GM21717 (cell line): ENCODE measurements around the gene EFCC1.
"Not testable (repeated sequence)": the region's sequence is repeated elsewhere in the genome, so short reads cannot be mapped to it uniquely, and the experiment has no call there.

Experiments
- ATAC-seq: cut with Tn5 transposase; IDR thresholded peaks from one replicate; pipeline ENCODE4 v1.9.1; 2021; ENCODE audit warnings: mild to moderate bottlenecking, moderate library complexity; ENCODE audit not compliant: unreplicated experiment

Gene EFCC1

DNA sequence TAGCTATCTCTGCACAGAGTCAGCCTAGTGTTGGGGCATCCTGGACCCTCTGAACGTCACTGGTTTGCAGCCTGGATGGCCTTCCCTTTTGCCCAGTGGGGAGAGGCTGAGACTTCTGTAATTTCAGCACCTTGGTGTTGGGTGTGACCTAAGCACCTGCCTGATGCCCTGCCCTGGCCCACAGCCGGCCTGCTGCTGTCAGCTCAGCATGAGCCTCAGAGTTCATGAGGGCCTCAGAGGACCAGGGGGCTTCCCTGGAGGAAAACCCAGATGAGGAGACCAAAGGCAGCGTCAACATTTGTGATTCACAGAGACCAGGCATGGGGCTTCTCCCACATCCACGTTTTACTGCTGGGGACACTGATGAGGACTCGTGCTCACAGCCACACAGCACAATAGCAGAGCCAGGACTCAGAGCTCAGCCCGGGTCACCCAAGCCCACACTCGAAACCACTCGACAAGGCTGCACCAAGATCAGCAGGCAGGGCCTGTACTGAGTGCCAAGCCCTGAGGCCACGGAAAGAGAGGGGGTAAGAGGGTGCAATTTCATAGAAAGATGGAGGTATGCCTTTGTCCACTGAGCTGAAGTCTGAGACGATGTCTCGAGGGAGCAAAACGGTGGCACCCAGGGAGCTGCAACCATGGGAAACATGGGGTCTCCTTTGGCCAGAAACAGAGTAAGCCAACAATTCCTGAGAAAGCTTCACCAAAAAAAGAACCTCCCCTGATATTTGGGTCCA lies 49.6 kb downstream of the EFCC1 start:
- ATAC-seq = no peak

GRCh38 chr3:129051871-129052340 lies 50.8 kb downstream of the EFCC1 start:
- ATAC-seq = no peak

GRCh38 chr3:129052675-129053074 lies 51.6 kb downstream of the EFCC1 start:
- ATAC-seq = no peak

DNA sequence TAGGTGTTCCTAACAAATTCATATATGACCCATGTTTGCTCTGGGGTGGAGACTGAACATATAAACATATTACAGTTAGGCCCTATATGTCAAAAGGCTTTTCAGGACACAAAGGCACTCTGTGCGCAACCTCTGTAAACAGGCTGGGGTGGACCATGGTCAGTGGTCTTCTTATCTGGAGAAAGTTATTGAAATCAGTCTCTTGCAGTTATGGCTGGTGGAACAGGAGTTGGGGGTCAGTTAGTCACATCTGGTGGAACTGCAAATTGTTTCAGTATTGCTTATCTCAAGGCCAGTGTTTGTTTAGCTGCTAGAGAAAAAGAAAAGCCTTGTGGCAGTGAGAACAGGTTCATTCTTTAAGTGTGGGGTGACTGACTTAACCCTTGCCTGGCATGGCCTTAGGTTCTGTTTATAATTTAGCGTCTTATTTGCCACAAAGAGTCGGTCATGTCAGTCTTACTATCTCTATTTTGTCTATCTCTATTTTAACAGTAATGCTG lies 53.6 kb downstream of the EFCC1 start:
- ATAC-seq = no peak

DNA sequence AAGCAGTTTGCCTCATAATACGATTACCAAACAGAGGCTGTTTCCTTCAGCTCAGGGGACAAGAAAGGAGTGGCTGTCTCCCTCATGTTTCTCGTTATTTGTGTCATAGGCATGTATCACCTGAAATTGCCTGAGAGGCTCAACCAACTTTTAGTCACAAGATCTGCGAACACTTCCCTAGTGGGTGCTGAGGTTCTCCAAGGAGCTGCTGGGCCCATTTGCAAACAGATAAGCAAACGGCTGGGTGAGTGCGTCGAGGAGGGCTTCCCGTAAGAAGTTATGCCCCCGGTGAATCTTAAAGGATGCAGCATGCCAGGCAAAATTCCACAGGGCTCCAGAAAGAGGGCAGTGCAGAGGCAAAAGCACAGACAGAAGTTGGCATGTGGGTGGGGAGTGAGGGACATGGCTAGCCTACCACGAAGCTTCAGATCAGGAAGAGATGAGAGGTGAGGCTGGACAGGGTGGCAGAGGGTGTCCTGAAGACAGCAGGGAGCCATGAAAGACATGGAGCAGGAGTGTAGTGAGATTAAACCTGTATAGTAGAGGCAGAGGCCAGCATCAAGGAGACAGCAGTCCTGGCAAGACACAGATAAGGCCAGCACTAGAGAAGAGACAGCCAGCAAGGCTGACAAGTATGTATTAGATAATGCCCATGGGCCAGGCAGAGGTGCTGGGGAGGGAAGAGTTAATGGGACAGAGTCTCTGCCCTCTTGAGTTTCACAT lies 55.5 kb downstream of the EFCC1 start:
- ATAC-seq = no peak

GRCh38 chr3:129057249-129057648 lies 56.1 kb downstream of the EFCC1 start:
- ATAC-seq = no peak

DNA sequence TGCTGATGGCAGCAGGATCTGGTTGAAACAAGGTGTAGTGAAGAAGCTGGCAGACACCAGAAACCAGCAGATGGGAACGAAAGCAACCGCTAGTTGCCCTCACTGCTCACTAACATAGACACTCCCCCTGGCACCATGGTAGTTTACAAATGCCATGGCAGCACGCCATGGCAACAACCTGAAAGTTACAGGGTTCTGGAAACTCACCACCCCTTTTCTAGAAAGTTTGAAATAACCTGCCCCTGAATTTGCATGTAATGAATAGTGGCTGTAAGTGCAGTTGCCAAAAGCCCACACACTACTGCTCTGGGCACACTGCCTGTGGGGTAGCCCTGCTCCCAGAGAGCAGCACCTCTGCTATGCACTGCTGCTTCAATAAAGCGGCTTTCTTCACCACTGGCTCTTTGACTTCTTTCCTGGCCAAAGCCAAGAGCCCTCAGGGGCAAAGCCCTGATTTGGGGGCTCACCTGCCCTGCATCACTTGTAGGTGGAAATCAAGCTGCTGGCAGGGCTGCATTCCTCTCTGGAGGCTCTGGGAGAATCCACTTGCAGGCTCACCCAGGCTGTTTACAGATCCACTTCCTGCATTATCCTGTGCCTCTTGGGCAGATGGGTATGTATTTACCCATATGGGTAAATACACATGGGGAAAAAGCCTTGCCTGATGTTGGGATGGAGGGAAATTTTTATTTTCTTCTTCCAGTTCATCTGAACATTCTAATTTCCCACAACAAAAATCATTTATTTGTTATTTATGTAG lies 57.5 kb downstream of the EFCC1 start:
- no peak for ATAC-seq

GRCh38 chr3:129059311-129059958 lies 58.3 kb downstream of the EFCC1 start:
- no peak for ATAC-seq

DNA sequence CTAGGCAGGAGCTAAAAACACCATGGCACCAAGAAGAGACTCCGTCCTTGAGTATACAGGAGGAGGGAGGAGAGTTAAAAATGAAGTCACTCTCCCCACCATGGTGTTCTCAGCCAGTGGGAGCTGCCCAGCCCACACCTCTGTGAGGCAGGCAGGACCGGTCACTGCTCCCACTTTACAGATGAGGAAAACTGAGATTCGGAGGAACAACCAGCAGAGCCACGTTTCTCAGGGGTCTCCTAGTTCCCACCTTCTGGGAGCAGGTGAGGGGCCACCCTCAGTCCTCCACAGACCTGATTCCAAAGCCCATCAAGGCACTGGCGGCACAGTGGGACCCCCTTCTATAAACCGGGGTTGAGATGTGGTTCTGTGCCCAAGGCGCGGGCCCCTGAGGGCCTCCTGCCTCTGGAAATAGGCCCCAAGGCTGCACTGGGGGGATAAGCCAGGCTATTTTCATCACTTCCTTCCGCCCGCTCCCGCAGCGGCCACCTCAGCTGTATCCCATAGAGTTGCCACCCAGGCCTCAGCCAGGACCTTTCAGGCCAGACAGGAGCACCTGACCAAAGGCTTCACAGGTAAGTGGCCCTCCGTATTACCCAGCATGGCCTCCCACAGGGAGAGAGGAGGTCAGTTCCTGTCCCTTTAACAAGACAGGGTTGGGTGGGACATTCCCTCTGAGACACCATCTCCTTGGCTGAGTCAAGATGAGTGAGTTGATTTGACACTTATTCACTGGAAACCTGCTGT lies 59.3 kb downstream of the EFCC1 start, which contains the start of gene GP9:
TSS of gene GP9 (plus strand) at position 504 of the 747 bp plus-strand sequence. CDS start 961 bp downstream, outside the sequence.
- ATAC-seq = no peak

DNA sequence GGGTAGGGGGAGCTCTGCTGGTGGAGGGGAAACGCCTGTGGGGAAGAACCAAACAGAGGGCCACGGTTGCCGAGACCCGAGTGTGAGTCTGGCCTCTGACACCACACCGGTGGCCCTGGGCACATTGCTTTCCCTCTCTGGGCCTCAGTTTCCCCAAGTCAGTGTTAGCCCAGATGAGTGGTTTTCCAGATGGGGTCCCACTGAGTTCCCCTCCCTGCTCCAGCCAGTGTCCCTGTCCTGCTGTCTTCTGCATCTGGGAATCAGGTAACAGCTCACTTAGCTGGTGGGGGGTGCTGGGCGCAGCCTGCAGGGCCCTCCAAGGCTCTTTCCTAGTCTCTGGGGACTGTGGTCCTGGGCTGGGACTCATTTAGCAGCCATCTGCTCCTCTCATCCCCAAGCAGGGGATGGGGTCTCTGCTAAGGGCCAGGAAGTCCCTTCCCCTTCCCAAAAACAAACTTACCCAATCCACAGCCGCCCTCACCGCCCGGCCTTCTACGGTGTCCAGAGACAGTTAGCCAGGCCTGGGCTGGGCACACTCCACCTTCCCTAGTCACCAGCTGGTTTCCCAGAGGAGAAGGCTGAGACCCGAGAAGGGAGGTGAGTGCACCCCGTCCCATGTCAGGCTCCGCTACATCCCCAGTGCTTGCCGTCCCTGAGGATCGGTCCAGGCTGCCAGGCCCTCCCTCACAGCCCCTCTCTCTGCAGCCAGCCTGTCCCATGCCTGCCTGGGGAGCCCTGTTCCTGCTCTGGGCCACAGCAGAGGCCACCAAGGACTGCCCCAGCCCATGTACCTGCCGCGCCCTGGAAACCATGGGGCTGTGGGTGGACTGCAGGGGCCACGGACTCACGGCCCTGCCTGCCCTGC lies 60.2 kb downstream of the EFCC1 start:
- no peak for ATAC-seq

DNA sequence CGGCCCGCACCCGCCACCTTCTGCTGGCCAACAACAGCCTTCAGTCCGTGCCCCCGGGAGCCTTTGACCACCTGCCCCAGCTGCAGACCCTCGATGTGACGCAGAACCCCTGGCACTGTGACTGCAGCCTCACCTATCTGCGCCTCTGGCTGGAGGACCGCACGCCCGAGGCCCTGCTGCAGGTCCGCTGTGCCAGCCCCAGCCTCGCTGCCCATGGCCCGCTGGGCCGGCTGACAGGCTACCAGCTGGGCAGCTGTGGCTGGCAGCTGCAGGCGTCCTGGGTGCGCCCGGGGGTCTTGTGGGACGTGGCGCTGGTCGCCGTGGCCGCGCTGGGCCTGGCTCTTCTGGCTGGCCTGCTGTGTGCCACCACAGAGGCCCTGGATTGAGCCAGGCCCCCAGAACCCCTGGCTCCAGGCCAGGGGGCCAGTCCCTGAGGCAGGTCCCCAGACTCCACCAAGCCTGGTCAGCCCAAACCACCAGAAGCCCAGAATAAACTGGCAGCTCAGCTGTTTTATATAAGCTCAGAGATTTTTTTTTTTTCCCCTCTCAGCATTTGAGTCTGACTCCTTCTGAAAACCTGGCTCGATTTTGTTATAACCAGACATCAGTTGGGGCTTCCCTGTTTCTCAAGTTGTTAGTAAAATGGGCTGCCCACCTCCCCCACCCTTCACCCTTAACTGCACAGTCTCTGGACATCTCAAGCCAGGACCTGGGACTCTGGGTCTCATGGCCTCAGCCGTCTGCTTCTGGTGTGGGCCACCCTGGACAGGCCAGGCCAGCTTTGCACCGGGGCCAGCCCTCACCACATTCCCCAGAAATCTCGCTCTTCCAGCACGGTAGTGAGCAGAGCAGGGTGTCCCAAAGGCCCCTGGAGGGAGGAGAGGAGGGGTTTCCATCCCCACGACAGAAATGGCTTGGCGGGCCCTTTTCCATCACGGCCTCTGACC lies 61.1 kb downstream of the EFCC1 start:
- no peak for ATAC-seq

- no peak for ATAC-seq
These were observed 62.1 kb downstream of the EFCC1 start for GRCh38 chr3:129063091-129063640.

DNA sequence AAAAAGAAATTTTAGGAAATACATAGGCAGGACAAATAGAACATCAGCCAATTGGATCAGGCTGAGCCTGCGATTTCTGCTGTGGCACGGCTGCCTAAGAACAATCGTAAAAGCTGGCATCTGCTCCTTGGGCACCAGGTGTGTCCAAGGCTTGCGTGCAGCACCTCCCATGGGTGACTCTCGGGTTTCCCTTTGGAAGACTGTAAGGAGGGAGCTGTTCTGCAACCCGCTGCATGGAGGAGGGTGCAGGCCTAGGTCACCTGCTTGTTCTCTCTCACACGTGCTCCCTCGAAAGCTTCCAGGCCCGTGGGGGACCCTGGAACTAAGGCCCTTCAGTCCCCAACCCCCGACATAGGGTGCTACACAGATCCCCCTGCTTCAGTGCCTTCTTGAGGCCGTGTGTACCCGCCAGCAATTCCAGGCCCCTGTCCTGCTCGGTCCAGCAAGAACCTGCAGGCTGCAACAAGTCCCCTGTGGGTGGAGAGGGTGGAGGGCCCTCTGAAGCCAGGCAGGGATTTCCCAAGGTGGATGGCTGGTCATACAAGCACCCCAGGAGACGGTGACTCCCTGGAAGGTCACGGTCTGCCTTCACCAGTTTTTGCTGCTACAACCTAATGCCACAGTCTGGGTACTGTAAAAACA lies 62.9 kb downstream of the EFCC1 start:
- ATAC-seq = no peak

DNA sequence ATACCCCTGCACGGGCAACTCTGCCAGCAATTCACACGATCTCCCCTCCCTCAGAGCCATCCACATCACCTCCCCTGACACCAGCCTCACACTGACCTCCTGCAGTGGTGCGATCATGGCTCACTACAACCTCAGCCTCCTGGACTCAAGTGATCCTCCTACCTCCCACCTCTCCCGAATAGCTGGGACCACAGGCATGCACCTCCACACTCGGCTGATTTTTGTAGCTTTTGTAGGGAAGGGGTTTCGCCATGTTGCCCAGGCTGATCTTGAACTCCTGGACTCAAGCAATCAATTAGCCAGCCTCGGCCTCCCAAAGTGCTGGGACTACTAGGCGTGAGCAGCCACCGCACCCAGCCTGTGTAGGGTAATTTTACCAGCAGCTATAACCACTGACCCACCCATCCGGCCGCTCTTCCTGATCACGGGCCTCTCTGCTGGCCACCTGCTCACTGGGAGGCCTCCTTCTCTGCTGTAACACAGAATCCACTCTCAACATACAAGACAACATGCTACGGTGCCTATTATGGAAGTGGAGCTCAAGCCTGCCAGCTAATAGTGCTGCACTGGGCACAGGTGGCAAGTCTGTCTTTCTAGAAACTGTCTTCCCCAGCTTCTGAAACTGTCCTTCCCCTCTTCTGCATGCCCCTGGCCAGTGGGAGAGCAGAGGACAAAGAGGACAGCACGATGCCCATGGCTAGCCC lies 64.1 kb downstream of the EFCC1 start:
- no peak for ATAC-seq

DNA sequence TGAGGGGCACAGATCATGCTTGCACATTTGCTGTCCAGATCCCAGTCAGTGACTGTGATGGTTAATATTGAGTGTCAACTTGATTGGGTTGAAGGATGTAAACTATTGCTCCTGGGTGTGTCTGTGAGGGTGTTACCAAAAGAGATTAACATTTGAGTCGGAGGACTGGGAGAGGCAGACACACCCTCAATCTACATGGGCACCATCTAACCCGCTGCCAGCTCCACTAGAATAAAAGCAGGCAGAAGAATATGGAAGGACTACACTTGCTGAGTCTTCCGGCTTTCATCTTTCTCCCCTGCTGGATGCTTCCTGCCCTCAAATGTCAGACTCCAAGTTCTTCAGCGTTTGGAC lies 64.6 kb downstream of the EFCC1 start:
- no peak for ATAC-seq

GRCh38 chr3:129067719-129068118 lies 66.6 kb downstream of the EFCC1 start:
- not testable (repeated sequence) for ATAC-seq
